HG03066 (cell line): Measurements from ENCODE around the gene SUPT3H.

ENCODE experiments used
- ATAC-seq: cut with Tn5 transposase; IDR thresholded peaks from one replicate; pipeline ENCODE4 v1.9.1; 2021; ENCODE audit warnings: low read depth; ENCODE audit not compliant: unreplicated experiment

SUPT3H gene

GRCh38 chr6:45394586-45395095 lies 16.9 kb upstream of the SUPT3H start:
- no peak for ATAC-seq

GRCh38 chr6:45388328-45388727 lies 10.6 kb upstream of the SUPT3H start:
- no peak for ATAC-seq

- no peak for ATAC-seq
These were observed 9.5 kb upstream of the SUPT3H start for GRCh38 chr6:45387236-45387635.

- no peak for ATAC-seq
These were observed 8.8 kb upstream of the SUPT3H start for GRCh38 chr6:45386501-45386900.

GRCh38 chr6:45382391-45382790 lies 4.7 kb upstream of the SUPT3H start:
- ATAC-seq = no peak

- peak; percentile 25 for ATAC-seq
These were observed 696 bp upstream of the SUPT3H start for GRCh38 chr6:45378334-45378926.

- ATAC-seq = peak; percentile 3
These were observed 636 bp downstream of the SUPT3H start for GRCh38 chr6:45377043-45377553.

GRCh38 chr6:45376310-45377042 lies 1.3 kb downstream of the SUPT3H start:
- no peak for ATAC-seq

- no peak for ATAC-seq
These were observed 2.3 kb downstream of the SUPT3H start for GRCh38 chr6:45375449-45375848.

- no peak for ATAC-seq
These were observed 5.7 kb downstream of the SUPT3H start for GRCh38 chr6:45371924-45372573.

GRCh38 chr6:45369870-45370269 lies 7.9 kb downstream of the SUPT3H start:
- no peak for ATAC-seq

- no peak for ATAC-seq
These were observed 9.7 kb downstream of the SUPT3H start for GRCh38 chr6:45367999-45368398.

- ATAC-seq = no peak
These were observed 11.2 kb downstream of the SUPT3H start for GRCh38 chr6:45366534-45366933.

GRCh38 chr6:45365036-45365435 lies 12.7 kb downstream of the SUPT3H start:
- no peak for ATAC-seq

- no peak for ATAC-seq
These were observed 13.3 kb downstream of the SUPT3H start for GRCh38 chr6:45364466-45364865.

GRCh38 chr6:45353654-45354053 lies 24.1 kb downstream of the SUPT3H start:
- no peak for ATAC-seq

- ATAC-seq = no peak
These were observed 26.1 kb downstream of the SUPT3H start for GRCh38 chr6:45351667-45352066.

- no peak for ATAC-seq
These were observed 26.7 kb downstream of the SUPT3H start for GRCh38 chr6:45351076-45351475.

GRCh38 chr6:45350186-45350710 lies 27.5 kb downstream of the SUPT3H start:
- no peak for ATAC-seq

GRCh38 chr6:45344900-45345299 lies 32.8 kb downstream of the SUPT3H start:
- no peak for ATAC-seq

- no peak for ATAC-seq
These were observed 49.2 kb downstream of the SUPT3H start for GRCh38 chr6:45328523-45328922.
